Omental fat pad (tissue), 4 donors: Measurements from ENCODE around the gene RASAL2. TPM values are rescaled to one million over a fixed set of nuclear protein-coding genes. Genes with fewer than 3 reads are reported as not detected.

Source experiments
- ATAC-seq: fragments of 150-250 bp; one replicate; pipeline ENCODE4 v1.9.1; 2016; ENCODE audit warnings: mild to moderate bottlenecking, moderate library complexity; ENCODE audit not compliant: low FRiP score
- DNase-seq: peaks from one replicate; pipeline ENCODE4 v3.0.0-alpha.2; 2019; ENCODE audit warnings: low spot score
- total RNA-seq, 4 donors: library from RNA; depleted of rRNA; stranded (reverse); fragments of >200 nt; gene quantifications; one replicate each; pipeline ENCODE4 v1.1.0, GENCODE V29; 2016
- TF ChIP-seq, protein P1 (sequence below), 3 donors: fragments of 450-650 bp; IDR thresholded peaks; one replicate each; pipeline ENCODE4 v1.5.1; 2016 to 2017; ENCODE audit warnings: antibody characterized with exemption in 3 of 3, mild to moderate bottlenecking in 3 of 3, moderate library complexity in 2 of 3

Gene RASAL2
- total RNA-seq, 4 donors from 2014 or later: 13.5 to 52.3 (median 30.9) TPM

DNA sequence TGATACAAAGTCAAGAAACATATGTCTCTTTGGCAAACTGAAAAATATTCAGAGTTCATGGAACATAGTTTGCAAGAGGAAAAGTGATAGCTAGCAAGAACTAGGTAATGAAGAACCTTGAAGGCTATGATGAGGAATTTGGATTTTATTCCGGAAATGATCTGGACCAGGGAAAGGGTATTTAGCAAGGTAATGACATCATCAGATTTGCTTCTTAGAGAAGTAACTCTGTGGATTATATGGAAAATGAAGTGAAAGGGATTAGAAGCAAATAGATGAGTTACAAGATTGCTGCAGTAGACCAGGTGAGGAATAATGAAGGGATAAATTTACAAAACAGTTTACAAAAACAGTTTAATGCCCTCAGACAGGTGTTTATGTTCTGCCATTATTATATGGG lies 197.3 kb downstream of the RASAL2 start:
- DNase-seq (no peak), ATAC-seq (no peak)
- TF ChIP-seq, protein P1, sequence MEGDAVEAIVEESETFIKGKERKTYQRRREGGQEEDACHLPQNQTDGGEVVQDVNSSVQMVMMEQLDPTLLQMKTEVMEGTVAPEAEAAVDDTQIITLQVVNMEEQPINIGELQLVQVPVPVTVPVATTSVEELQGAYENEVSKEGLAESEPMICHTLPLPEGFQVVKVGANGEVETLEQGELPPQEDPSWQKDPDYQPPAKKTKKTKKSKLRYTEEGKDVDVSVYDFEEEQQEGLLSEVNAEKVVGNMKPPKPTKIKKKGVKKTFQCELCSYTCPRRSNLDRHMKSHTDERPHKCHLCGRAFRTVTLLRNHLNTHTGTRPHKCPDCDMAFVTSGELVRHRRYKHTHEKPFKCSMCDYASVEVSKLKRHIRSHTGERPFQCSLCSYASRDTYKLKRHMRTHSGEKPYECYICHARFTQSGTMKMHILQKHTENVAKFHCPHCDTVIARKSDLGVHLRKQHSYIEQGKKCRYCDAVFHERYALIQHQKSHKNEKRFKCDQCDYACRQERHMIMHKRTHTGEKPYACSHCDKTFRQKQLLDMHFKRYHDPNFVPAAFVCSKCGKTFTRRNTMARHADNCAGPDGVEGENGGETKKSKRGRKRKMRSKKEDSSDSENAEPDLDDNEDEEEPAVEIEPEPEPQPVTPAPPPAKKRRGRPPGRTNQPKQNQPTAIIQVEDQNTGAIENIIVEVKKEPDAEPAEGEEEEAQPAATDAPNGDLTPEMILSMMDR (IDR thresholded peaks at IDR 0.05): no peak

DNA sequence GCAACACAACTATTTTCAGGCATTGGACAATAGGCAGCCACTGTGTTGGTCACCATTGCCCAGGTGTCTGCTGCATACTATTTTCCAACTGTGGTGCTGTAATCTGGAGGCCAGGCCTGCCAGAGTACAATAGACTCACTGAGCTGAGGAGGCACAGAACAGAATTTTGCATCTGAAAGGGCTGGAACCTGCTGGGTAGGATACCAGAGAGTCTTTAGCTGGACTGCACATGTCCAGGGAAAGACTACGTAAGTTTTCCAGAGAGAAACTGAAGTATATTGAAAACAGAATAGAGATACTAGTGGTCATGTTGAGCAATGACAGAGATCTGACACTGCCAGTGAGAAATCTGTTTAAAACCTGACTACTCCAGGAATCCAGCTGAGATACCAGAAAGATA lies 200.8 kb downstream of the RASAL2 start:
- TF ChIP-seq, protein P1 (IDR thresholded peaks at IDR 0.05): no peak
- no peak for DNase-seq
- no peak for ATAC-seq

DNA sequence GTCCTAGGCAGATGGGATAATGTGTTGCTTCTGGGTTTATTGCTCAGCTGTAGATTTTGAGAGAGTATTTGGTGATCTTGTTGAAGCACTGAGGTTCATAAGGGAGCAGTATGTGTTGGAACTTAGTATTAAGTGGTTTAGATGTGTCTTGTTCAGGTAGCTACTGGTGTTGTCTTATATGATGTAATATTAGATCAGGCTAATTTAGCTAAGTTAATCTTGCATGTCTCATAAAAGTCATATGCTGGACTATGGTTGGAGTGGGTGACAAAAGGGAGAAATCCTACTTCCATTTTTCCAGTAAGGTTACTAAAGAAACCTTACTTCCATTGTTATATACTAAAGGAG lies 206.4 kb downstream of the RASAL2 start:
- no peak for DNase-seq
- TF ChIP-seq, protein P1 (IDR thresholded peaks at IDR 0.05): no peak
- ATAC-seq: no peak

DNA sequence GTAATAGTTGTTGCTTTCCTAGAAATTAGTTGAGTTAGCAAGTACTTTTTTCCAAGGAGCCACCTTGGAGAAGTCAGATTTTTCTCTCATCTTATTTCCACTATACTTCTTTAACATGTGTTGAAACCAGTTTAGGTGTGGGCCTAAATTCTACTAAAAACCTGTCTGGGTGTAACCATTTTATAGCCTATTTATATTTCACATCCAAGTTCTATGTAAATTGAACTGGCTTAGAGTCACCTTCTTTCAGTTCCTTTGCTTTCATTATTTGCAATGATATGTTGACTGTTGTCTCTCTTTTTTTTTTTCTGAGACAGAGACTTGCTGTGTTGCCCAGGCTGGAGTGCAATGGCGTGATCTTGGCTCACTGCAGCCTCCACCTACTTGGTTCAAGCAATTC lies 207.2 kb downstream of the RASAL2 start:
- no peak for ATAC-seq
- DNase-seq: no peak
- TF ChIP-seq, protein P1 (IDR thresholded peaks at IDR 0.05): no peak

DNA sequence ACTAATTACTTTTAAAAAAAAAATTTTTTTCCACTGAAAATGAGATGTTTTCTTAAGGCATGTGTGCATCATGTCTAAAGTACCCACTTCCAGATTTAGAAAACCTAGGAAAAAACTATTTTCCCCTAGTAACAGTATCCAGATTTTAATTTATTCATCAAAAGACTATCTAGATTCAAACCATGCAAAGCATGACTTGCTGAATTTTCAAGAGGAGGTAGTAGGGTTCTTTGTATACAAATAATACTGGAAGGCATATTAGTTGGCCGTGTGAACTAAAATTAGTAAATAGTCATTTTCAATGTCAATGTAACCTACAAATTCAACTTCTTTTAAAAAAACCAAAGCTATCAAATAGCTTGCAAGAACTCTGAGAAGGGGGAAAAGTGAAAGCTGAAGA lies 213.4 kb downstream of the RASAL2 start:
- DNase-seq (no peak), ATAC-seq (no peak)
- TF ChIP-seq, protein P1 (IDR thresholded peaks at IDR 0.05): no peak

DNA sequence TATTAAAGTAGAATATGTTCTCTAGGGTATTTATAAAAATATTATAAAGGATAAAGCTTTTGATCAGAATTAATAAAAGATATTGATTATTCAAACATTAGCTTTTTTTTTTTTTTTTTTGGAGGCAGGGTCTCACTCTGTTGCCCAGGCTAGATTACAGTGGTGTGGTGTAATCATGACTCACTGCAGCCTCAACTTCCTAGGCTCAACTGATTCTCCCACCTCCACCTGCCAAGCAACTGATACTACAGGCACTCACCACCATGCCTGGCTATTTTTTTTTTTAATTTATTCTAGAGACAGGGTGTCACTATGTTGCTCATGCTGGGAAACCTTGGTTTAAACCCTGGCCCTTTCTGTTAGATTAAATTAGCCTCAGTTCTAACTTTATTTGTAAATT lies 214.5 kb downstream of the RASAL2 start:
- ATAC-seq: no peak
- no peak for DNase-seq
- TF ChIP-seq, protein P1 (IDR thresholded peaks at IDR 0.05): no peak

DNA sequence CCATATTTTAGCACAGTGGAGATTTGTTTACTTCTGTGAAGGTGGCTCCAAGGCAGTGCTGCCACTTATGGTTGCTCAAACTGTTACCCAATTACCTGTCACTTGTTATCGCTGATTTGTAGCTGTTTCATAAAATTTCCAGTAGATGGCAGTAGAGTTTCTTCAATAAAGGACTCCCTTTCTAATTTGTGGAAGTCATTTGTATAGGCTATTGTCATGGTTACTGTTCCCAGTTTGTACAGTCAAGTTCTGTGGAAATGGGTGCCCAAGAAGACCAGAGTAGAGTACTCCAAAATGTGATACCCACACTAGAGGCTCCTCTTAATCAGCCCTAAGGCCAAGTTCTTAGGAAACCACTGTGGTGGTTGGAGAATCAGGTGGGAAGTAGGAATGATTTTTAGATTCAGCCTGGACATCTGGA lies 216.8 kb downstream of the RASAL2 start:
- no peak for DNase-seq
- TF ChIP-seq, protein P1 (IDR thresholded peaks at IDR 0.05): peak in 2 of 3 donors; percentile 23 to 42
- ATAC-seq: peak; percentile 89
